H1 (cell line): ENCODE data around the gene GATA1. TPM values are rescaled to one million over a fixed set of nuclear protein-coding genes. Genes with fewer than 3 reads are reported as not detected.

Source experiments
- CTCF ChIA-PET: fragments of 300-600 bp; sonication (Branson Sonifier 250); formaldehyde crosslinking; loops from one replicate; lab custom pipeline; 2021; ENCODE audit not compliant: partially characterized antibody; lab: Charles Lee
- POLR2A ChIA-PET: fragments of 300-600 bp; sonication (Branson Sonifier 250); formaldehyde crosslinking; loops from one replicate; lab custom pipeline; 2021; ENCODE audit warnings: inconsistent platforms; ENCODE audit not compliant: partially characterized antibody; lab: Charles Lee
- DNase-seq, 2 experiments: peaks; one replicate each; pipeline versions ENCODE4 v3.0.0 to v3.0.0-alpha.2; 2010 to 2022; ENCODE audit warnings: low spot score in 2 of 2, low read depth in 1 of 2, mixed read lengths in 1 of 2
- FAIRE-seq: peaks from 2 replicates; lab custom pipeline; 2011; peaks lifted over from hg19 to GRCh38; lab: Jason Lieb, UNC
- H2AFZ ChIP-seq: 2 replicates; pipeline ENCODE4 v1.8.1; 2012; ENCODE audit warnings: low read length, inconsistent platforms
- H2AK5ac ChIP-seq: 2 replicates; pipeline ENCODE4 v1.6.1; 2013; ENCODE audit warnings: low read depth, low read length
- H2BK120ac ChIP-seq: replicated peaks from 2 replicates; pipeline ENCODE3; 2013; ENCODE audit warnings: low read depth, low read length, inconsistent platforms
- H2BK12ac ChIP-seq: 2 replicates; pipeline ENCODE4 v1.6.1; 2013; ENCODE audit warnings: low read depth, low read length
- H2BK15ac ChIP-seq: 2 replicates; pipeline ENCODE4 v1.6.1; 2013; ENCODE audit warnings: low read length
- H2BK20ac ChIP-seq: 2 replicates; pipeline ENCODE4 v1.6.1; 2013; ENCODE audit warnings: low read length
- H2BK5ac ChIP-seq: 2 replicates; pipeline ENCODE4 v1.6.1; 2013; ENCODE audit warnings: low read depth, low read length
- H3K14ac ChIP-seq: 2 replicates; pipeline ENCODE4 v1.6.1; 2013; ENCODE audit warnings: inconsistent platforms; ENCODE audit not compliant: insufficient read length
- H3K18ac ChIP-seq: 2 replicates; pipeline ENCODE4 v1.6.1; 2013; ENCODE audit warnings: low read length; ENCODE audit errors: extremely low read depth
- H3K23ac ChIP-seq: 2 replicates; pipeline ENCODE4 v1.6.1; 2013; ENCODE audit warnings: inconsistent platforms; ENCODE audit not compliant: insufficient read length
- H3K23me2 ChIP-seq: 2 replicates; pipeline ENCODE4 v1.6.1; 2013; ENCODE audit warnings: low read depth, low read length
- H3K27ac ChIP-seq: 2 replicates; pipeline ENCODE4 v1.6.1; 2011; ENCODE audit warnings: low read depth, low read length, inconsistent platforms
- H3K27me3 ChIP-seq, 4 experiments: replicated peaks in 1 of 4; 1 replicate in 1 of 4; 2 replicates in 3 of 4; pipeline versions ENCODE4 v1.6.1 to v1.8.1; 2011 to 2013; ENCODE audit warnings: low read length in 3 of 4, mild to moderate bottlenecking in 3 of 4, inconsistent platforms in 2 of 4, mixed read lengths in 2 of 4, moderate library complexity in 1 of 4; ENCODE audit not compliant: control insufficient read depth in 3 of 4, insufficient read depth in 3 of 4; ENCODE audit errors: extremely low read depth in 1 of 4
- H3K36me3 ChIP-seq, 4 experiments: 2 replicates each; pipeline versions ENCODE4 v1.6.1 to v1.8.1; 2011 to 2013; ENCODE audit warnings: mild to moderate bottlenecking in 4 of 4, low read length in 3 of 4, moderate library complexity in 2 of 4, control low read depth in 1 of 4, inconsistent platforms in 1 of 4; ENCODE audit not compliant: insufficient read depth in 4 of 4, control insufficient read depth in 2 of 4
- H3K4ac ChIP-seq: replicated peaks from 2 replicates; pipeline ENCODE3; 2013; ENCODE audit warnings: low read length, low read depth, mixed read lengths, inconsistent platforms; ENCODE audit not compliant: insufficient read length
- H3K4me1 ChIP-seq, 4 experiments: replicated peaks in 1 of 4; 1 replicate in 1 of 4; 2 replicates in 3 of 4; pipeline versions ENCODE4 v1.6.1 to v1.8.1; 2011 to 2013; ENCODE audit warnings: low read length in 3 of 4, inconsistent platforms in 2 of 4, mixed read lengths in 1 of 4; ENCODE audit not compliant: insufficient read depth in 4 of 4, control insufficient read depth in 3 of 4
- H3K4me2 ChIP-seq, 2 experiments: 2 replicates each; pipeline versions ENCODE4 v1.6.1 to v1.8.1; 2011 to 2013; ENCODE audit warnings: low read depth in 2 of 2, low read length in 2 of 2, control low read depth in 1 of 2, inconsistent platforms in 1 of 2, mild to moderate bottlenecking in 1 of 2; ENCODE audit not compliant: insufficient read depth in 1 of 2
- H3K4me3 ChIP-seq, 4 experiments: fragments of 200-600, 300-600 bp in 1 of 4; sonication (generic), shearing (Covaris generic), sonication (Bioruptor Twin) in 1 of 4; 2 replicates each; pipeline versions ENCODE4 v1.5.1 to v1.8.1; 2011 to 2016; ENCODE audit warnings: low read length in 4 of 4, low read depth in 3 of 4, control low read depth in 2 of 4, inconsistent platforms in 2 of 4, mild to moderate bottlenecking in 2 of 4, mixed read lengths in 1 of 4, moderate library complexity in 1 of 4; ENCODE audit not compliant: insufficient read depth in 2 of 4; ENCODE audit errors: extremely low read depth in 1 of 4
- H3K56ac ChIP-seq: replicated peaks from 2 replicates; pipeline ENCODE3; 2013; ENCODE audit warnings: low read depth, mild to moderate bottlenecking, mixed read lengths, low read length, inconsistent platforms; ENCODE audit not compliant: insufficient read length
- H3K79me1 ChIP-seq: 2 replicates; pipeline ENCODE4 v1.6.1; 2013; ENCODE audit warnings: low read depth, low read length, control low read depth
- H3K79me2 ChIP-seq, 2 experiments: 2 replicates each; pipeline versions ENCODE4 v1.6.1 to v1.8.1; 2012 to 2013; ENCODE audit warnings: low read length in 2 of 2, mild to moderate bottlenecking in 2 of 2, inconsistent platforms in 1 of 2; ENCODE audit not compliant: insufficient read depth in 2 of 2, control insufficient read depth in 1 of 2
- H3K9ac ChIP-seq, 4 experiments: replicated peaks in 1 of 4; 1 replicate in 1 of 4; 2 replicates in 3 of 4; pipeline versions ENCODE4 v1.6.1 to v1.8.1; 2011 to 2013; ENCODE audit warnings: low read depth in 3 of 4, low read length in 3 of 4, control low read depth in 2 of 4, mild to moderate bottlenecking in 2 of 4, moderate library complexity in 2 of 4, inconsistent platforms in 1 of 4; ENCODE audit errors: extremely low read depth in 1 of 4
- H3K9me3 ChIP-seq, 2 experiments: 2 replicates each; pipeline versions ENCODE4 v1.6.1 to v1.8.1; 2012 to 2013; ENCODE audit warnings: mild to moderate bottlenecking in 2 of 2, moderate library complexity in 2 of 2, control low read depth in 1 of 2, inconsistent platforms in 1 of 2, low read depth in 1 of 2, low read length in 1 of 2, mixed read lengths in 1 of 2; ENCODE audit not compliant: insufficient read depth in 2 of 2
- H4K20me1 ChIP-seq, 2 experiments: replicated peaks in 1 of 2; 2 replicates each; pipeline versions ENCODE3 to v1.8.1; 2011 to 2013; ENCODE audit warnings: inconsistent platforms in 2 of 2, low read length in 2 of 2, mild to moderate bottlenecking in 1 of 2; ENCODE audit not compliant: insufficient read depth in 2 of 2, control insufficient read depth in 1 of 2
- H4K5ac ChIP-seq: 2 replicates; pipeline ENCODE4 v1.6.1; 2013; ENCODE audit warnings: low read length, low read depth, mixed read lengths, inconsistent platforms; ENCODE audit not compliant: insufficient read length
- H4K8ac ChIP-seq: 2 replicates; pipeline ENCODE4 v1.8.0; 2013; ENCODE audit warnings: mild to moderate bottlenecking, moderate library complexity, low read length, inconsistent platforms; ENCODE audit not compliant: insufficient read depth; ENCODE audit errors: extremely low read depth
- H4K91ac ChIP-seq: replicated peaks from 2 replicates; pipeline ENCODE3; 2013; ENCODE audit warnings: low read length, mixed read lengths, inconsistent platforms; ENCODE audit not compliant: insufficient read length
- EP300 ChIP-seq, 2 experiments: IDR thresholded peaks; 1 replicate in 1 of 2; 2 replicates in 1 of 2; pipeline ENCODE4 v1.6.1; 2011 to 2012; ENCODE audit warnings: low read depth in 2 of 2, low read length in 2 of 2, mild to moderate bottlenecking in 2 of 2, borderline replicate concordance in 1 of 2, inconsistent platforms in 1 of 2, moderate library complexity in 1 of 2
- GABPA ChIP-seq: IDR thresholded peaks from 2 replicates; pipeline ENCODE4 v1.6.1; 2011; ENCODE audit warnings: mild to moderate bottlenecking, low read length, moderate library complexity, borderline replicate concordance; ENCODE audit not compliant: insufficient read depth
- JUND ChIP-seq: IDR thresholded peaks from 2 replicates; pipeline ENCODE4 v1.6.1; 2011; ENCODE audit warnings: mild to moderate bottlenecking, improper control_type of control experiment, low read length
- WGBS, 2 experiments: shearing (Covaris generic) in 1 of 2; methylation state at CpG; one replicate each; pipeline versions ENCODE4 v1.1.6 to v1.1.7; 2013 to 2015; ENCODE audit warnings: low lambda C conversion rate in 2 of 2, mixed read lengths in 2 of 2, inconsistent platforms in 1 of 2, low coverage in 1 of 2, missing lambda C conversion rate in 1 of 2; ENCODE audit not compliant: insufficient replicate concordance in 2 of 2, insufficient coverage in 1 of 2, insufficient read length in 1 of 2; ENCODE audit errors: extremely low coverage in 1 of 2, missing lambda C conversion rate in 1 of 2; 5-methylcytosine and 5-hydroxymethylcytosine counted together
- polyA plus RNA-seq, 7 experiments: library from polyadenylated mRNA; depleted of rRNA in 3 of 7; stranded (reverse) in 5 of 7; unstranded in 2 of 7; fragments of >200 nt in 5 of 7; fragments of 200-250 nt in 2 of 7; gene quantifications; 1 replicate in 5 of 7; 2 replicates in 1 of 7; 4 replicates in 1 of 7; pipeline versions ENCODE4 v1.2.1 to v1.2.3, GENCODE V29; 2011 to 2013; ENCODE audit warnings: missing spikeins in 2 of 7, mixed read lengths in 2 of 7
- total RNA-seq: library from RNA; stranded (reverse); fragmentation: NEBNext Ultra II Directional; extraction: Animal tissue kit (Norgen Biotek cat#: 25700); gene quantifications from 2 replicates; pipeline ENCODE4 v1.2.1, GENCODE V29; 2021

The GATA1 gene
- total and polyA plus RNA-seq, 2 of the 8 experiments (the other 6 are each of a cell fraction or from before 2014, with no cell fraction given) = 0.05 TPM; not detected in 1

DNA sequence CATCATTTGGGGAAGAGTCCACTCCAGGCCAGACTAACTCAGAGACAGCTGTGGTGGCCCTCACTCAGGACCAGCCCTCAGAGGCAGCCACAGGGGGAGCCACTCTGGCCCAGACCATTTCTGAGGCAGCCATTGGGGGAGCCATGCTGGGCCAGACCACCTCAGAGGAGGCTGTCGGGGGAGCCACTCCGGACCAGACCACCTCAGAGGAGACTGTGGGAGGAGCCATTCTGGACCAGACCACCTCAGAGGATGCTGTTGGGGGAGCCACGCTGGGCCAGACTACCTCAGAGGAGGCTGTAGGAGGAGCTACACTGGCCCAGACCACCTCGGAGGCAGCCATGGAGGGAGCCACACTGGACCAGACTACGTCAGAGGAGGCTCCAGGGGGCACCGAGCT is 36.7 kb downstream of the GATA1 start:
- ChIA-PET CTCF (interaction anchor here (1.0 to 1.1 kb wide), 2 partner anchors 9 to 10 kb away, joined by 3 to 4 read pairs; no protein-coding TSS in a partner anchor), POLR2A (interaction anchor here (0.7 to 1.9 kb wide), 7 partner anchors 11 to 180 kb away, joined by 3 to 5 read pairs (median 3); partner anchors contain the start of genes GRIPAP1, PQBP1 and TIMM17B)
- peaks cover 0 to 16% (median 6%) of the 10 kb centered on the region in 4 experiments; a peak in 5 of 8 replicates for H3K36me3 ChIP-seq

More for the DNA sequence above, 36.7 kb downstream of the GATA1 start:
- no peak overlapping the region for H3K4ac ChIP-seq
- H3K4me1 ChIP-seq = no peaks in the 10 kb centered on the region; a peak in 1 of 7 replicates
- 100% methylated on average over 2 of the region's 6 CpGs; no CpG with 5 or more reads in 1 of the 2 experiments for WGBS, 2 experiments
- H3K9me3 ChIP-seq = no peaks in the 10 kb centered on the region; a peak in 1 of 4 replicates
- FAIRE-seq (no peak), DNase-seq (no peak)
- no peak overlapping the region; the same call in 1 of the 2 replicates for H3K27ac ChIP-seq
- no peaks in the 10 kb centered on the region for H3K23me2 ChIP-seq
- H3K14ac ChIP-seq = no peak overlapping the region
- H2BK120ac ChIP-seq = no peak overlapping the region
- H2BK20ac ChIP-seq = no peak overlapping the region
- H2BK5ac ChIP-seq = no peak overlapping the region
- no peak overlapping the region for H3K4me2 ChIP-seq
- no peak overlapping the region for H2BK15ac ChIP-seq
- peaks cover 0 to 7% (median 2%) of the 10 kb centered on the region in 4 experiments; a peak in 3 of 7 replicates for H3K27me3 ChIP-seq
- H4K5ac ChIP-seq = no peak overlapping the region
- no peak overlapping the region for H4K8ac ChIP-seq
- H3K9ac ChIP-seq = no peak overlapping the region
- TF ChIP-seq JUND = peak; percentile 75
- TF ChIP-seq EP300 (IDR thresholded peaks at IDR 0.05; ENCODE audit: borderline replicate concordance in 1 of 2, low read depth in 2 of 2, low read length in 2 of 2) = peak in 1 of 2 experiments; percentile 56; a peak in 1 of 3 replicates
- TF ChIP-seq GABPA = no peak
- H3K79me2 ChIP-seq = no peaks in the 10 kb centered on the region
- H3K56ac ChIP-seq = no peak overlapping the region
- no peaks in the 10 kb centered on the region for H3K79me1 ChIP-seq
- no peak overlapping the region for H3K18ac ChIP-seq
- no peak overlapping the region for H3K23ac ChIP-seq
- H4K91ac ChIP-seq = no peak overlapping the region
- H2BK12ac ChIP-seq = no peak overlapping the region
- H2AFZ ChIP-seq = no peak overlapping the region
- H3K4me3 ChIP-seq = no peak overlapping the region
- H2AK5ac ChIP-seq = no peak overlapping the region
- peaks cover 0 to 2% of the 10 kb centered on the region in 2 experiments for H4K20me1 ChIP-seq
